GM19438 (cell line): ENCODE data around the gene FOXD1.
A peak's percentile ranks its signal among the peaks of the same experiment; 100 is the strongest.
"Not testable (repeated sequence)": the region's sequence is repeated elsewhere in the genome, so short reads cannot be mapped to it uniquely, and the experiment has no call there.

Source experiments
- ATAC-seq: cut with Tn5 transposase; IDR thresholded peaks from one replicate; pipeline ENCODE4 v1.9.1; 2021; ENCODE audit warnings: low read depth; ENCODE audit not compliant: unreplicated experiment

FOXD1 gene

GRCh38 chr5:73448463-73449136 lies at the start of gene FOXD1:
Gene FOXD1, minus strand, starts transcription at chr5:73448777. Its CDS starts 415 bp downstream, at chr5:73448362.
- ATAC-seq: peak; percentile 50

- ATAC-seq: no peak
These were observed 49.0 kb upstream of the FOXD1 start for GRCh38 chr5:73497497-73498056.

- no peak for ATAC-seq
These were observed 48.4 kb upstream of the FOXD1 start for GRCh38 chr5:73496984-73497457.

GRCh38 chr5:73495772-73496335 lies 47.3 kb upstream of the FOXD1 start:
- no peak for ATAC-seq

DNA sequence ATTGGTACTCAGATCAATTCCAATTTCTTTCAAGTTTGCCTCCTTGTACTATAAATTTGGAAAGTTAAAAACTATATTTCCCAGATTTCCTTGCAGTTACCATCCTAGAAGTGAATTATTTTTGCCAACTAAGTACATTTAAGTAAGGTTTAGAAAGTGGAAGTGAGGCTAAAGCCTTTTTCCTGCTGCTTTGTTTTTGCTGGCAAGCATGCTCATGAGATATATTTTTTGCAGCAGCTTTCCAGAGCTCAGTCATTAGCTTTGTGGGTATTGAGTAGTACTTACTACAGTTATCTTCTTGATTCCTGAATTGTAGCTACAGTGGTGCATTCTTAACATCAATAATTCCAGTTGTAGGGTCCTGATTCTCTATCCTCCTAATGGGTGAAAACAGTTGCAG lies 46.1 kb upstream of the FOXD1 start:
- no peak for ATAC-seq

GRCh38 chr5:73493421-73493820 lies 44.8 kb upstream of the FOXD1 start:
- ATAC-seq: no peak

GRCh38 chr5:73491155-73491554 lies 42.6 kb upstream of the FOXD1 start:
- ATAC-seq: no peak

- no peak for ATAC-seq
These were observed 41.5 kb upstream of the FOXD1 start for GRCh38 chr5:73490088-73490487.

DNA sequence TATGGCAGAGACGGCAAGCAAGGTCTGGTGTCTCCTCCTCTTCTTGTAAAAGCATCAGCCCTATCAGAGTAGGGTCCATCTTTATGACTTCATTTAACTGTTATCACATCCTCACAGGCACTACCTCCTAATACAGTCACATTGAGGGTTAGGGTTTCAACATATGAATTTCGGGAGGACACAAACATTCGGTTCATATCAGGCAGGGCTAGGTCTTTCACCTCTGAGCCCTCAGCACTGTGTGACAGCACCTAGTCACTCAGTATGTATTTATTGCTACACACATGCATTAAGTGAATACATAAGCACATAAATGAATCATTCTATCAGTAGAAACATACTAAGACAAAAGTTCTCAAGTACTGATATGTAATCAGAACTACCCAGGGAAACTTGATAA lies 40.2 kb upstream of the FOXD1 start:
- ATAC-seq: no peak

DNA sequence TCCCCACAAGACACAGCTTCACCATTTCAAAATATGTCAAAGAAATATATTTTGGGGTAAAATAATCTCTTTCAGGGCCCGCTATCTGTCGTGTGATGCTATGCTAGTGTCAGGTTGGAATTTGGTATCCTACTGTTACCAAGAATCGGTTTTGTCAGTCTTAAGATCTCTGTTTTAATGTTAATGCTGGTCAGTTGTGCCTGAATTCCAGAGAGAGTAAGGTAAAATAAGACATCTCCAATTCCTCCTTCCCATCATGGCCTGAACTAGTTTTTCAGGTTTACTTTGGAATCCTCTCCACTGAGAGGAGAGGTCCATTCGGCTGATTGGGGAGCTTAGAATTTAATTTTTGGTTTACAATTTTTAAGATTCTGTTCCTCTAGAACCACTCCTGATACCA lies 39.2 kb upstream of the FOXD1 start:
- no peak for ATAC-seq

DNA sequence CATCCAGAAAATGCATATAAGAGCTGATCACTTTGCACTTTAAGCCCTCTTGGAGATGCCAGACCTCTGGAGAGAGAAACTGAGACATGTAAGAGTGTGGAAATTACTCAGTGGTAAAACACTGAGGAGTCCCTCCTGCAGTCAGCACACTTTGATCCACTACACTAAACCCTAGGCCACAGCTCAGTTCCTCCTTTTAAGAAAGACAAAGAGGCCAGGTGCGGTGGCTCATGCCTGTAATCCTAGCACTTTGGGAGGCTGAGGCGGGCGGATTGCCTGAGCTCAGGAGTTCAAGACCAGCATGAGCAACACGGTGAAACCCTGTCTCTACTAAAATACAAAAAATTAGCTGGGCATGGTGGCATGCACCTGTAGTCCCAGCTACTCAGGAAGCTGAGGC lies 38.7 kb upstream of the FOXD1 start:
- ATAC-seq: not testable (repeated sequence)

DNA sequence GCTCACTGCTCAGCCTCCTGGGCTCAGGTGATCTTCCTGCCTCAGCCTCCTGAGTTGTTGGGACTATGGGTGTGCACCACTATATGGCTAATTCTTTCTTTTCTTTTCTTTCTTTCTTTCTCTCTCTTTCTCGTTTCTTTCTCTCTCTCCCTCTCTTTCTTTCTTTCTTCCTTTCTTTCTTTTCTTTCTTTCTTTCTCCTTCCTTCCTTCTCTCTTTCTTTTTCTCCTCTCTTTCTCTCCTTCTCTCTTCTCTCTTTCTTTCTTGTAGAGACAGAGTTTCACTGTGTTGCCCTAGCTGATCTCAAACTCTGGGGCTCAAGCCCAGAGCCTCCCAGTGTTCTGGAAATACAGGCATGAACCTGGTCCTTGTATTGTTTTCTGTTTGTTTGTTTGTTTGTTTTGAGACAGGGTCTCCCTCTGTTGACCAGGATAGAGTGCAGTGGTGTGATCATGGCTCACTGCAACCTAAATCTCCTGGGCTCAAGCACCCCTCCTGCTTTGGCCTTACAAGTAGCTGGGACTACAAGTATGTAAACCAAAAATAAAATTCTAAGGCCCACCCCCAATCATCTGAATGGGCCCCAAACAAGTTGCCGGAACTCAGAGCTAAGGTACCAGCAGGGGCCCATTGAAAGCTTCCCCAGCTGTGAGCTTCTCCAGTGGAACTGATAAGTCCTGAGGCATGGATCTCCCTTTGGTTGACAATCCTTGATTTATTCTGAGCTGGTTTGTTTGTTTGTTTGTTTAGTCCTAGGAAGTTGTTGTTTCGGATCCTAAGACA lies 37.7 kb upstream of the FOXD1 start:
- no peak for ATAC-seq

GRCh38 chr5:73485715-73486114 lies 37.1 kb upstream of the FOXD1 start:
- ATAC-seq: no peak

DNA sequence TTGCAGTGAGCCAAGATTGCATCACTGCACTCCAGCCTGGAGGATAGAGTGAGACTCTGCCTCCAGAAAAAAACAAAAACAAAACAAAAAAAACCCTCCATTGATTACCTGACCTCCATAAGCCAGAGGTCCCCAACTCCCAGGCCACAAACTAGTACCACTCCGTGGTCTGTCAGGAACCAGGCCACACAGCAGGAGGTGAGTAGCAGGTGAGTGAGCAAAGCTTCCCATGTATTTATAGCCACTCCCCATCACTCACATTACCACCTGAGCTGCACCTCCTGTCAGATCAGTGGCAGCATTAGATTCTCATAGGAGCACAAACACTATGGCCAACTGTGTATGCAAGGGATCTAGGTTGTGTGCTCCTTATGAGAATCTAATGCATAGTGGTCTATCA lies 35.9 kb upstream of the FOXD1 start:
- no peak for ATAC-seq

GRCh38 chr5:73483676-73484075 lies 35.1 kb upstream of the FOXD1 start:
- ATAC-seq: no peak

DNA sequence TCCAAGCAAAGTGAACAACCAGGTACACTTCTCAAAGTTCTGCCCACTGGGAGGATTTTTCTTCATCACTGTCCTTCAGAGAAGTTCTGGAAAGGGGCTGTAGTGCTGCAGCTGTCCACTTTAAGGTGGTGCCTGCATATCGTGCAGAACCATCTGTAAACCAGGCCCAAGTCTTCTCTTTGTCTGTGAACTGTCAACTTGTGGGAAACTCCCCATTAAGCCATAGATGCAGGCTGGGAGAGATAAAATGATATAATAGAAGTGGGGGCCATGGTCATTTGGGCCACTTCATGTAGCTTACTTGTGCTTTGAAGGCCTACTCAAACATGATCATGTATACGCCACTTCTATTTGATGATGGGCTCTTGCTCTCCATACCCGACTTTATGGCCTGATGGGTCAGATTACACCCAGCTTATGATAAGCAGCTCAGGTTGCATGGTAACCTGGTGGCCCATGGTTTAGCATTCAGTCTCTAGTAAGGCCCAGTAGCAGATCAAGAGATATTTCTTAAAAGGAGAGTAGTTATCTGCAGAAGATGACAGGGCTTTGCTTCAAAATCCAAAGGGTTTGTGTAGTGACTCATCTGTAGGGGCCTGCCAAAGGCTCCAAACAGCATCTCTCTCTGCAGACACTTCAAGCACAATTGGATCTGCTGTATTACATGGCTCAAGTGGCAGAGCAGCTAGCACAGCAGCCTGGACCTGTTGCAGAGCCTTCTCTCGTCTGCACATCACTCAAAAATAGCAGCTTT lies 34.0 kb upstream of the FOXD1 start:
- no peak for ATAC-seq

GRCh38 chr5:73480500-73480899 lies 31.9 kb upstream of the FOXD1 start:
- ATAC-seq: no peak

GRCh38 chr5:73472116-73472515 lies 23.5 kb upstream of the FOXD1 start:
- ATAC-seq: no peak

DNA sequence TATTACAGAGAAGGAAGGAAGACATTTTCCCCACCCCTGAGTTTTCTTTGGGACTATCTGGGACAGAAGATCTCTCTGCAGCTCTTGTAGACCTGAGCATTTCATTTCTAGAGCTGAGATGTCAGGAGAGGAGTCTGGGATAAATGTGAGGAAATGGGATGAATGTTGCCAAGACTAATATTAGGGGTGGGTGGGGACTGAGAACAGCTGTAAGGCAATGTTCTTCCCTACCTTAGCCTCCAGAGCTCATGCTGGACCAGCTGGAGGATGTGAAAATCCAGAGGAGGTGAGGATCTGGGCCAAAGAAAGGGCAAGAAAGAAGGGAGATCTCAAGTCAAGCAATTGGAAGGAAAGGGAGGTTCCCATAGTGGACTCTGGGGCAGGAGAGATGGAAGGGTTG lies 23.1 kb upstream of the FOXD1 start:
- ATAC-seq: no peak

DNA sequence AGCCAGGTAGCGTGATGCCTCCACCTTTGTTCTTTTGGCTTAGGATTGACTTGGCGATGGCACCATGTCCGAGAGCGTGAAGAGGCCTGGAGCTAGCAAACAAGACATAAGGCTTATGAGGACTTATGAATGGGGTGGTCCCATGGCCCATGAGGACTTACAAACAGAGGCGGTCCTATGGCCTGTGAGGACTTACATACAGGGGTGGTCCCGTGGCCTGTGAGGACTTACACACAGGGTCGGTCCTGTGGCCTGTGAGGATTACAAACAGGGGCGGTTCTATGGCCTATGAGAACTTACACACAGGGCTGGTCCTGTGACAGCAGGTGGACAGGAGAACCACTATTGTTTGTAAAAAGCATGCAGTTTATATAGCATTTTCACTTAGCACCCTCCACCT lies 21.3 kb upstream of the FOXD1 start:
- ATAC-seq: no peak

- ATAC-seq: not testable (repeated sequence)
These were observed 20.1 kb upstream of the FOXD1 start for GRCh38 chr5:73468638-73469037.
